ENCODE results near the gene TAF11L10. TPM values are rescaled to one million over a fixed set of nuclear protein-coding genes. Genes with fewer than 3 reads are reported as not detected.
"Not testable (repeated sequence)": the region's sequence is repeated elsewhere in the genome, so short reads cannot be mapped to it uniquely, and the experiment has no call there.

The TAF11L10 gene
- polyA plus RNA-seq (ENCODE audit: insufficient read length in 12 of 12) = not detected
- long read RNA-seq, donor 1 = 0 reads
- long read RNA-seq, donor 2 = 0 reads
- long read RNA-seq, donor 3 = 0 reads
- long read RNA-seq, donor 4 = 0 reads
- long read RNA-seq, donor 5 = 0 reads
- long read RNA-seq, donor 6 = 0 reads
- long read RNA-seq, donor 7 = 0 reads
- long read RNA-seq, donor 8 = 0 reads
- long read RNA-seq, donor 9 = 0 reads
- long read RNA-seq, donor 10 = 0 reads
- long read RNA-seq, donor 11 = 0 reads

- DNase-seq = not testable (repeated sequence)
These were observed at the start of gene TAF11L10 for GRCh38 chr5:17597728-17598127. Gene TAF11L10, minus strand, starts transcription at chr5:17597828.

GRCh38 chr5:17634160-17634559, 36.5 kb upstream of the TAF11L10 start, which contains the start of gene TAF11L14:
Gene TAF11L14, plus strand, starts transcription at chr5:17634460.
- no peak for DNase-seq

GRCh38 chr5:17631788-17632187, 34.2 kb upstream of the TAF11L10 start, which contains the start of gene TAF11L13:
Gene TAF11L13, plus strand, starts transcription at chr5:17632088.
- not testable (repeated sequence) for DNase-seq

GRCh38 chr5:17625686-17626085, 28.1 kb upstream of the TAF11L10 start:
- DNase-seq = no peak

GRCh38 chr5:17620627-17621026, 23.0 kb upstream of the TAF11L10 start:
- no peak for DNase-seq

- DNase-seq = no peak
These were observed 21.7 kb upstream of the TAF11L10 start for GRCh38 chr5:17619354-17619753.

- no peak for DNase-seq
These were observed 17.4 kb upstream of the TAF11L10 start for GRCh38 chr5:17614872-17615605.

GRCh38 chr5:17610092-17610491, 12.5 kb upstream of the TAF11L10 start, which contains the start of gene TAF11L12:
Gene TAF11L12, plus strand, starts transcription at chr5:17610392.
- DNase-seq = not testable (repeated sequence)

GRCh38 chr5:17607461-17607860, 9.8 kb upstream of the TAF11L10 start:
- not testable (repeated sequence) for DNase-seq

GRCh38 chr5:17604951-17605350, 7.3 kb upstream of the TAF11L10 start:
- no peak for DNase-seq

- DNase-seq = not testable (repeated sequence)
These were observed 6.3 kb upstream of the TAF11L10 start, which contains the start of gene TAF11L11 for GRCh38 chr5:17603880-17604279. Gene TAF11L11, plus strand, starts transcription at chr5:17604183.

- DNase-seq = not testable (repeated sequence)
These were observed 3.4 kb downstream of the TAF11L10 start, which contains the start of gene TAF11L9 for GRCh38 chr5:17594255-17594654. Gene TAF11L9, minus strand, starts transcription at chr5:17594394.

GRCh38 chr5:17590860-17591259, 6.8 kb downstream of the TAF11L10 start, which contains the start of gene TAF11L8:
Gene TAF11L8, minus strand, starts transcription at chr5:17590960.
- not testable (repeated sequence) for DNase-seq

- DNase-seq = not testable (repeated sequence)
These were observed 12.0 kb downstream of the TAF11L10 start, which contains the start of gene TAF11L7 for GRCh38 chr5:17585658-17586057. Gene TAF11L7, minus strand, starts transcription at chr5:17585758.

Other genes with a start within 250 kb of the TAF11L10 start
- gene TAF11L2, start 99.6 kb downstream of the TAF11L10 start, polyA plus RNA-seq (ENCODE audit: insufficient read length in 12 of 12) = not detected
- gene TAF11L3, start 79.5 kb downstream of the TAF11L10 start, polyA plus RNA-seq (ENCODE audit: insufficient read length in 12 of 12) = not detected
- not detected for gene TAF11L4, start 76.0 kb downstream of the TAF11L10 start, polyA plus RNA-seq (ENCODE audit: insufficient read length in 12 of 12)
- gene TAF11L5, start 72.6 kb downstream of the TAF11L10 start, polyA plus RNA-seq (ENCODE audit: insufficient read length in 12 of 12) = not detected
- not detected for gene TAF11L6, start 69.2 kb downstream of the TAF11L10 start, polyA plus RNA-seq (ENCODE audit: insufficient read length in 12 of 12)
- gene TAF11L7, start 12.1 kb downstream of the TAF11L10 start, polyA plus RNA-seq (ENCODE audit: insufficient read length in 12 of 12) = not detected
- gene TAF11L8, start 6.9 kb downstream of the TAF11L10 start, polyA plus RNA-seq (ENCODE audit: insufficient read length in 12 of 12) = not detected
- gene TAF11L9, start 3.4 kb downstream of the TAF11L10 start, polyA plus RNA-seq (ENCODE audit: insufficient read length in 12 of 12) = not detected
- gene TAF11L11, start 6.4 kb upstream of the TAF11L10 start, polyA plus RNA-seq (ENCODE audit: insufficient read length in 12 of 12) = not detected
- gene TAF11L12, start 12.6 kb upstream of the TAF11L10 start, polyA plus RNA-seq (ENCODE audit: insufficient read length in 12 of 12) = not detected
- not detected for gene TAF11L13, start 34.3 kb upstream of the TAF11L10 start, polyA plus RNA-seq (ENCODE audit: insufficient read length in 12 of 12)
- gene TAF11L14, start 36.6 kb upstream of the TAF11L10 start, polyA plus RNA-seq (ENCODE audit: insufficient read length in 12 of 12) = not detected

Data from muscle of arm (tissue), 14 donors.